Neuronal stem cell (in vitro differentiated cells): ENCODE data around the gene PIGV. TPM values are rescaled to one million over a fixed set of nuclear protein-coding genes. Genes with fewer than 3 reads are reported as not detected.
"Not testable (repeated sequence)": the region's sequence is repeated elsewhere in the genome, so short reads cannot be mapped to it uniquely, and the experiment has no call there.

Source experiments
- DNase-seq: peaks from one replicate; pipeline ENCODE4 v3.0.0-alpha.2; 2013; ENCODE audit warnings: low spot score
- H2AFZ ChIP-seq: one replicate; pipeline ENCODE4 v1.6.1; 2013; ENCODE audit warnings: mild to moderate bottlenecking, low read length, inconsistent platforms
- H2AK5ac ChIP-seq: 2 replicates; pipeline ENCODE4 v1.6.1; 2013; ENCODE audit warnings: low read depth, mild to moderate bottlenecking, inconsistent platforms, low read length, moderate library complexity, mixed read lengths
- H2BK120ac ChIP-seq: 2 replicates; pipeline ENCODE4 v1.6.1; 2013; ENCODE audit warnings: low read depth, mild to moderate bottlenecking, inconsistent platforms, low read length, moderate library complexity, mixed read lengths
- H2BK12ac ChIP-seq: one replicate; pipeline ENCODE4 v1.6.1; 2013; ENCODE audit warnings: low read length, inconsistent platforms
- H2BK15ac ChIP-seq: 2 replicates; pipeline ENCODE4 v1.6.1; 2013; ENCODE audit warnings: mild to moderate bottlenecking, low read length, inconsistent platforms, mixed read lengths
- H2BK5ac ChIP-seq: one replicate; pipeline ENCODE4 v1.6.1; 2013; ENCODE audit warnings: inconsistent platforms, mild to moderate bottlenecking, low read length, moderate library complexity
- H3K14ac ChIP-seq: one replicate; pipeline ENCODE4 v1.6.1; 2013; ENCODE audit warnings: low read length, inconsistent platforms
- H3K18ac ChIP-seq: 2 replicates; pipeline ENCODE4 v1.6.1; 2013; ENCODE audit warnings: low read length, inconsistent platforms
- H3K23ac ChIP-seq: 2 replicates; pipeline ENCODE4 v1.6.1; 2013; ENCODE audit warnings: low read depth, mild to moderate bottlenecking, mixed read lengths, low read length, inconsistent platforms; ENCODE audit not compliant: poor library complexity
- H3K27ac ChIP-seq: replicated peaks from 3 replicates; pipeline ENCODE4 v1.5.1; 2013; ENCODE audit warnings: low read length, inconsistent platforms
- H3K27me3 ChIP-seq, 3 experiments: 2 replicates each; pipeline ENCODE4 v1.6.1; 2013; ENCODE audit warnings: low read length in 3 of 3, mild to moderate bottlenecking in 2 of 3, inconsistent platforms in 1 of 3, low read depth in 1 of 3, mixed read lengths in 1 of 3, moderate library complexity in 1 of 3; ENCODE audit not compliant: control insufficient read depth in 3 of 3, insufficient read depth in 3 of 3
- H3K36me3 ChIP-seq, 2 donors: replicated peaks in 1 of 2; 2 replicates each; pipeline ENCODE4 v1.6.1; 2013; ENCODE audit warnings: low read length in 2 of 2; ENCODE audit not compliant: control insufficient read depth in 2 of 2, insufficient read depth in 2 of 2
- H3K4ac ChIP-seq: 2 replicates; pipeline ENCODE4 v1.6.1; 2013; ENCODE audit warnings: inconsistent platforms, mild to moderate bottlenecking, low read length, moderate library complexity
- H3K4me1 ChIP-seq, 2 donors: 1 replicate in 1 of 2; 2 replicates in 1 of 2; pipeline ENCODE4 v1.6.1; 2013; ENCODE audit warnings: low read length in 2 of 2, low read depth in 1 of 2; ENCODE audit not compliant: control insufficient read depth in 2 of 2, insufficient read depth in 1 of 2
- H3K4me2 ChIP-seq: one replicate; pipeline ENCODE4 v1.6.1; 2013; ENCODE audit warnings: mild to moderate bottlenecking, low read length, inconsistent platforms; ENCODE audit not compliant: insufficient read depth, poor library complexity, severe bottlenecking
- H3K4me3 ChIP-seq, 2 donors: 2 replicates each; pipeline ENCODE4 v1.5.1; 2013; ENCODE audit warnings: low read length in 2 of 2, mild to moderate bottlenecking in 2 of 2, inconsistent platforms in 1 of 2, moderate library complexity in 1 of 2
- H3K79me1 ChIP-seq: one replicate; pipeline ENCODE4 v1.6.1; 2013; ENCODE audit warnings: low read depth, mild to moderate bottlenecking, inconsistent platforms, low read length, moderate library complexity
- H3K9ac ChIP-seq: one replicate; pipeline ENCODE4 v1.6.1; 2013; ENCODE audit warnings: mild to moderate bottlenecking, low read depth, low read length, inconsistent platforms; ENCODE audit not compliant: poor library complexity
- H3K9me3 ChIP-seq, 2 donors: replicated peaks in 1 of 2; 2 replicates each; pipeline versions ENCODE3 to v1.6.1; 2013; ENCODE audit warnings: low read length in 2 of 2, mild to moderate bottlenecking in 2 of 2, inconsistent platforms in 1 of 2, low read depth in 1 of 2, mixed read lengths in 1 of 2, moderate library complexity in 1 of 2; ENCODE audit not compliant: control insufficient read depth in 2 of 2, insufficient read depth in 1 of 2
- H4K8ac ChIP-seq: one replicate; pipeline ENCODE4 v1.6.1; 2013; ENCODE audit warnings: low read depth, mild to moderate bottlenecking, inconsistent platforms, low read length, moderate library complexity
- H4K91ac ChIP-seq: one replicate; pipeline ENCODE4 v1.6.1; 2013; ENCODE audit warnings: low read length, low read depth, mild to moderate bottlenecking, inconsistent platforms; ENCODE audit not compliant: poor library complexity
- WGBS, 2 donors: extraction: QIAGEN DNeasy Blood & Tissue Kit; methylation state at CpG; one replicate each; pipeline ENCODE4 v1.1.7; 2013; ENCODE audit warnings: missing lambda C conversion rate in 2 of 2, mixed read lengths in 1 of 2; ENCODE audit not compliant: insufficient read length in 2 of 2, insufficient replicate concordance in 1 of 2; ENCODE audit errors: extremely low coverage in 2 of 2; 5-methylcytosine and 5-hydroxymethylcytosine counted together
- small RNA-seq: library from polyadenylated mRNA; stranded (forward); fragments of <200 nt; extraction: miRNeasy Mini kit (QIAGEN cat#:217004); gene quantifications from one replicate; pipeline ENCODE3, GENCODE V24; 2013; ENCODE audit not compliant: insufficient read depth

The PIGV gene

GRCh38 chr1:26844424-26845196, 56.9 kb downstream of the PIGV start:
- Histone ChIP-seq H3K4ac (no peak overlapping the region), H3K9me3 (no peaks in the 10 kb centered on the region), H3K23ac (no peak overlapping the region), H2BK15ac (no peak overlapping the region), H3K27me3 (no peaks in the 10 kb centered on the region), H3K4me1 (no peaks in the 10 kb centered on the region), H3K18ac (no peak overlapping the region), H2BK120ac (no peak overlapping the region), H3K79me1 (no peaks in the 10 kb centered on the region), H3K14ac (no peak overlapping the region), H2AK5ac (no peak overlapping the region), H2BK5ac (no peak overlapping the region), H4K8ac (no peak overlapping the region), H3K36me3 (peaks cover 28 to 78% of the 10 kb centered on the region in 2 donors), H2AFZ (no peak overlapping the region), H3K27ac (no peak overlapping the region), H3K4me3 (no peak overlapping the region), H4K91ac (no peak overlapping the region), H3K9ac (no peak overlapping the region), H2BK12ac (no peak overlapping the region), H3K4me2 (no peak overlapping the region)
- no CpG with 5 or more reads among the region's 13 CpGs for WGBS, 2 donors
- DNase-seq, result no peak

- not testable (repeated sequence) for DNase-seq, H3K9me3 ChIP-seq, H3K27me3 ChIP-seq, H2AFZ ChIP-seq, H3K27ac ChIP-seq, H2BK12ac ChIP-seq, H3K23ac ChIP-seq, H3K14ac ChIP-seq, H2BK120ac ChIP-seq, H3K9ac ChIP-seq, H3K4me3 ChIP-seq, H3K79me1 ChIP-seq, H2BK15ac ChIP-seq, H3K4ac ChIP-seq, H3K4me1 ChIP-seq, H4K8ac ChIP-seq, H2BK5ac ChIP-seq, H3K4me2 ChIP-seq, H4K91ac ChIP-seq, H3K18ac ChIP-seq, H2AK5ac ChIP-seq
- WGBS, 2 donors, result no CpG with 5 or more reads among the region's 6 CpGs
- H3K36me3 ChIP-seq, result peaks cover 41 to 84% of the 10 kb centered on the region in 2 donors
These were observed 60.1 kb downstream of the PIGV start for GRCh38 chr1:26847826-26848225.

Small RNA genes within 50 kb of the gene (small RNA-seq; reads per million reads assigned to genes)
- gene RN7SL165P, result not detected
